OCI-LY1 (cell line): ENCODE measurements around the gene F2RL1.
"Not testable (repeated sequence)": the region's sequence is repeated elsewhere in the genome, so short reads cannot be mapped to it uniquely, and the experiment has no call there.

Source experiments
- CTCF ChIP-seq: fragments of 200-600 bp; sonication (generic), shearing (Covaris generic); IDR thresholded peaks from 2 replicates; pipeline ENCODE4 v1.5.1; 2017; ENCODE audit warnings: mild to moderate bottlenecking, antibody characterized with exemption, low read length, moderate library complexity, mixed read lengths
- EZH2 ChIP-seq: fragments of 200-600 bp; sonication (generic), shearing (Covaris generic); IDR thresholded peaks from 2 replicates; pipeline ENCODE4 v1.8.0; 2017; ENCODE audit warnings: borderline replicate concordance, mixed run types, mild to moderate bottlenecking, antibody characterized with exemption, low read length, moderate library complexity, mixed read lengths

DNA sequence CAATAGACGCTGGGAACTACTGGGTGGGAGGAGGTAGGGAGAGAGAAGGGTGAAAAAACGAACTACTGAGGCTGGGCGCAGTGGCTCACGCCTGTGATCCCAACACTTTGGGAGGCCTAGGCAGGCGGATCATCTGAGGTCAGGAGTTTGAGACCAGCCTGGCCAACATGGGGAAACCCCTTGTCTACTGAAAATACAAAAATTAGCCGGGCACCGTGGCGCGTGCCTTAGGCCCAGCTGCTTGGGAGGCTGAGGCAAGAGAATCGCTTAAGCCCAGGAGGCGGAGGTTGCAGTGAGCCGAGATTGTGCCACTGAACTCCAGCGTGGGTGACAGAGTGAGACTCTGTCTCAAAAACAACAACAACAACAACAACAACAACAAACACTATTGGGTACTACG is 47.8 kb upstream of the F2RL1 start:
- not testable (repeated sequence) for TF ChIP-seq EZH2, CTCF
